ENCODE data around the gene ZSWIM5.
"Not testable (repeated sequence)": the region's sequence is repeated elsewhere in the genome, so short reads cannot be mapped to it uniquely, and the experiment has no call there.

ZSWIM5 gene

GRCh38 chr1:45205910-45206721 lies at the start of gene ZSWIM5:
ZSWIM5 (minus strand) TSS chr1:45206605; CDS start chr1:45206350, 255 bp downstream.
- peak; percentile 29 to 33 for DNase-seq (ENCODE audit: low read depth in 2 of 2)

- no peak for DNase-seq (ENCODE audit: low read depth in 2 of 2)
These were observed 48.1 kb upstream of the ZSWIM5 start for GRCh38 chr1:45254490-45254889.

- DNase-seq (ENCODE audit: low read depth in 2 of 2) = no peak
These were observed 44.1 kb upstream of the ZSWIM5 start for GRCh38 chr1:45250544-45250943.

GRCh38 chr1:45248004-45248403 lies 41.6 kb upstream of the ZSWIM5 start:
- not testable (repeated sequence) for DNase-seq (ENCODE audit: low read depth in 2 of 2)

- no peak for DNase-seq (ENCODE audit: low read depth in 2 of 2)
These were observed 40.4 kb upstream of the ZSWIM5 start for GRCh38 chr1:45246760-45247159.

- not testable (repeated sequence) for DNase-seq (ENCODE audit: low read depth in 2 of 2)
These were observed 40.0 kb upstream of the ZSWIM5 start for GRCh38 chr1:45246359-45246758.

- DNase-seq (ENCODE audit: low read depth in 2 of 2) = no peak
These were observed 38.3 kb upstream of the ZSWIM5 start for GRCh38 chr1:45244660-45245059.

- DNase-seq (ENCODE audit: low read depth in 2 of 2) = no peak
These were observed 37.3 kb upstream of the ZSWIM5 start for GRCh38 chr1:45243476-45244343.

- no peak for DNase-seq (ENCODE audit: low read depth in 2 of 2)
These were observed 32.4 kb upstream of the ZSWIM5 start for GRCh38 chr1:45238846-45239245.

- no peak for DNase-seq (ENCODE audit: low read depth in 2 of 2)
These were observed 29.7 kb upstream of the ZSWIM5 start for GRCh38 chr1:45236136-45236535.

GRCh38 chr1:45230537-45230936 lies 24.1 kb upstream of the ZSWIM5 start:
- no peak for DNase-seq (ENCODE audit: low read depth in 2 of 2)

- no peak for DNase-seq (ENCODE audit: low read depth in 2 of 2)
These were observed 19.2 kb upstream of the ZSWIM5 start for GRCh38 chr1:45225598-45225997.

- DNase-seq (ENCODE audit: low read depth in 2 of 2) = not testable (repeated sequence)
These were observed 17.3 kb upstream of the ZSWIM5 start for GRCh38 chr1:45223710-45224109.

- DNase-seq (ENCODE audit: low read depth in 2 of 2) = no peak
These were observed 15.3 kb upstream of the ZSWIM5 start for GRCh38 chr1:45221716-45222115.

GRCh38 chr1:45216861-45217260 lies 10.5 kb upstream of the ZSWIM5 start:
- DNase-seq (ENCODE audit: low read depth in 2 of 2) = no peak

GRCh38 chr1:45216200-45216541 lies 9.8 kb upstream of the ZSWIM5 start:
- no peak for DNase-seq (ENCODE audit: low read depth in 2 of 2)

- no peak for DNase-seq (ENCODE audit: low read depth in 2 of 2)
These were observed 9.2 kb upstream of the ZSWIM5 start for GRCh38 chr1:45215485-45216199.

GRCh38 chr1:45213892-45214291 lies 7.5 kb upstream of the ZSWIM5 start:
- DNase-seq (ENCODE audit: low read depth in 2 of 2) = no peak

GRCh38 chr1:45211076-45211475 lies 4.7 kb upstream of the ZSWIM5 start:
- DNase-seq (ENCODE audit: low read depth in 2 of 2) = no peak

- DNase-seq (ENCODE audit: low read depth in 2 of 2) = no peak
These were observed 611 bp upstream of the ZSWIM5 start for GRCh38 chr1:45206808-45207623.

Measured in stimulated activated CD8-positive, alpha-beta memory T cell treated with anti-CD3 and anti-CD28 coated beads, Interleukin-2, amount 100 ng/mL, for 48 hours (primary cell).